Right lobe of liver (tissue), 6 donors: Measurements from ENCODE around the gene PCK2. TPM values are rescaled to one million over a fixed set of nuclear protein-coding genes. Genes with fewer than 3 reads are reported as not detected.

Experiments used
- ATAC-seq, 4 donors: fragments of 200-7000 bp; cut with Tn5 transposase; one replicate each; pipeline ENCODE4 v1.9.1; 2020; ENCODE audit warnings: mild to moderate bottlenecking in 4 of 4, moderate library complexity in 4 of 4
- DNase-seq, 3 donors: peaks; one replicate each; pipeline ENCODE4 v3.0.0-alpha.2; 2020
- H3K27ac ChIP-seq, 3 donors: fragments of 200-600 bp; one replicate each; pipeline ENCODE4 v1.8.0; 2022
- H3K27me3 ChIP-seq, 2 donors: fragments of 200-600 bp; one replicate each; pipeline ENCODE4 v1.8.0; 2022
- H3K36me3 ChIP-seq, 4 donors: fragments of 200-600 bp; sonication (generic) in 1 of 4; one replicate each; pipeline versions ENCODE4 v1.5.1 to v1.8.0; 2017 to 2022; ENCODE audit warnings: control low read depth in 1 of 4
- H3K4me1 ChIP-seq, 4 donors: fragments of 200-600 bp; sonication (generic) in 1 of 4; one replicate each; pipeline versions ENCODE4 v1.5.1 to v1.8.0; 2017 to 2022; ENCODE audit warnings: control low read depth in 1 of 4
- H3K4me3 ChIP-seq, 3 donors: fragments of 200-600 bp; one replicate each; pipeline ENCODE4 v1.8.0; 2022
- H3K9me3 ChIP-seq, 4 donors: fragments of 200-600 bp; sonication (generic) in 1 of 4; one replicate each; pipeline versions ENCODE4 v1.5.1 to v1.8.0; 2017 to 2022; ENCODE audit warnings: control low read depth in 1 of 4
- POLR2A ChIP-seq: fragments of 450-650 bp; IDR thresholded peaks from one replicate; pipeline ENCODE4 v1.6.1; 2017; ENCODE audit warnings: antibody characterized with exemption, mild to moderate bottlenecking
- WGBS: methylation state at CpG from one replicate; pipeline ENCODE4 v1.1.6; 2018; ENCODE audit warnings: low coverage, low lambda C conversion rate; ENCODE audit not compliant: insufficient coverage; ENCODE audit errors: missing lambda C conversion rate; 5-methylcytosine and 5-hydroxymethylcytosine counted together
- intact Hi-C, 2 donors: fragments of 100-400 bp; cut with DNase I; formaldehyde crosslinking; loops; one replicate each; pipeline versions ENCODE4 v1.11.2 to v1.14.1; 2022
- total RNA-seq, 6 experiments: library from RNA; depleted of rRNA in 2 of 6; stranded (reverse); fragments of >200 nt in 2 of 6; fragmentation: NEBNext Ultra II Directional in 3 of 6; extraction: Animal tissue kit (Norgen Biotek cat#: 25700) in 3 of 6; gene quantifications; one replicate each; pipeline versions ENCODE4 v1.1.0 to v1.2.4, GENCODE V29; 2016 to 2023
- TF ChIP-seq, protein P1 (sequence below), 4 donors: fragments of 200-600 bp in 3 of 4; fragments of 450-650 bp in 1 of 4; IDR thresholded peaks; one replicate each; pipeline versions ENCODE4 v1.5.1 to v1.8.0; 2016 to 2022; ENCODE audit warnings: antibody characterized with exemption in 4 of 4, mild to moderate bottlenecking in 2 of 4
- donor health status: DM: no; HTN: yes; CAD: no.
- donor health status: DM: no; HTN: no; CAD: no.
- donor health status: DM: no; HTN: no; CAD: no.
- donor health status: DM: no; HTN: yes; CAD: no.
- donor health status: DM: no; HTN: yes; CAD: no.

The PCK2 gene
- total RNA-seq, 6 experiments from 2014 or later = 124 to 615 (median 240) TPM

DNA sequence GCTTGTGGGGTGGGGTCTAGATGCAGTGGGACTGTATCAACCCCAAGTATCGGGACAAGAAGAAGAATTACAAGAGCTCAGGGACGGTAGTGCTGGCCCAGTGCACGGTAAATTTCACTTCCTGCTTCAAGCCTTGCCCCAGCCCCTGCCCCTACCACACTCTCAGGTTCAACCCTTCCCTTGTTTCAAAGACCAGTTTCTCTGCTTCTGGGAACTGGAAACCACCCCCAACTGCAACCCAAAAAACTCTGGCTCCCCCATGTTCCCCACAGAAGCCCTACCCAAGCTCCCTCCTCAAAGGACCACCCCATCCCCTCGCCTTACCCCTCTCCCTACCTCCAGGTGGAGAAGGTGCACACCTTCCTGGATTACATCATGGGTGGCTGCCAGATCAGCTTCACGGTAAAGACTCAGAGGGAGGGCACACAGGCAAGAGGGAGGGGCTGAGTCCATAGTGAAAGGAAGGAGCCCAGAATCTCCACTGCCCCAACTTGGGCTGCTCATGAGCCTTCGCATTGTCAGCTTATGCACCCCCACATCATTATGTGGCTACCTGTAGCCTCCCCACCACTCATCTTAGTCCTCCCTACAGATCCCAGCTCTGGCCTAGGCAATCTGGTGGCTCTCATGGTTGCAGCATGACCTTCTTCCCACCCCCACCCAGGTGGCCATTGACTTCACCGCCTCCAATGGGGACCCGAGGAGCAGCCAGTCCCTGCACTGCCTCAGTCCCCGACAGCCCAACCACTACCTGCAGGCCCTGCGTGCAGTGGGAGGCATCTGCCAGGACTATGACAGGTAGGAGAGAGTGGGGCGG is 18.4 kb upstream of the PCK2 start:
- peaks cover 0 to 39% (median 20%) of the 10 kb centered on the region in 4 donors for H3K4me1 ChIP-seq
- ATAC-seq = no peak
- 48% methylated on average over 3 of the region's 11 CpGs for WGBS

DNA sequence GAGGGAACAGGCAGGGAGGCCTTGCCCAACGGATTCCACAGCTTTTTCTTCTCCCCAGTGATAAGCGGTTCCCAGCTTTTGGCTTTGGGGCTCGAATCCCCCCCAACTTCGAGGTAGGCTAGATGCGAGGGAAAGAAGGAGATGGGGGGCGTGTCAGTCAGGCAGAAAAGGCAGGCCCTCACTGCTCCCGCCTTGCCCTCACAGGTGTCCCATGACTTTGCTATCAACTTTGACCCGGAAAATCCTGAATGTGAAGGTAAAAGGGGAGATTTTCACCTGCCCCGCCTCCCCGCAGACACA is 17.9 kb upstream of the PCK2 start:
- DNase-seq = no peak
- Histone ChIP-seq H3K9me3 (no peaks in the 10 kb centered on the region), H3K36me3 (no peaks in the 10 kb centered on the region), H3K27ac (no peak overlapping the region), H3K27me3 (no peaks in the 10 kb centered on the region), H3K4me1 (peaks cover 0 to 40% (median 21%) of the 10 kb centered on the region in 4 donors), H3K4me3 (no peak overlapping the region)
- no CpG with 5 or more reads among the region's 10 CpGs for WGBS
- ATAC-seq = no peak
- TF ChIP-seq POLR2A = no peak
- TF ChIP-seq, protein P1, sequence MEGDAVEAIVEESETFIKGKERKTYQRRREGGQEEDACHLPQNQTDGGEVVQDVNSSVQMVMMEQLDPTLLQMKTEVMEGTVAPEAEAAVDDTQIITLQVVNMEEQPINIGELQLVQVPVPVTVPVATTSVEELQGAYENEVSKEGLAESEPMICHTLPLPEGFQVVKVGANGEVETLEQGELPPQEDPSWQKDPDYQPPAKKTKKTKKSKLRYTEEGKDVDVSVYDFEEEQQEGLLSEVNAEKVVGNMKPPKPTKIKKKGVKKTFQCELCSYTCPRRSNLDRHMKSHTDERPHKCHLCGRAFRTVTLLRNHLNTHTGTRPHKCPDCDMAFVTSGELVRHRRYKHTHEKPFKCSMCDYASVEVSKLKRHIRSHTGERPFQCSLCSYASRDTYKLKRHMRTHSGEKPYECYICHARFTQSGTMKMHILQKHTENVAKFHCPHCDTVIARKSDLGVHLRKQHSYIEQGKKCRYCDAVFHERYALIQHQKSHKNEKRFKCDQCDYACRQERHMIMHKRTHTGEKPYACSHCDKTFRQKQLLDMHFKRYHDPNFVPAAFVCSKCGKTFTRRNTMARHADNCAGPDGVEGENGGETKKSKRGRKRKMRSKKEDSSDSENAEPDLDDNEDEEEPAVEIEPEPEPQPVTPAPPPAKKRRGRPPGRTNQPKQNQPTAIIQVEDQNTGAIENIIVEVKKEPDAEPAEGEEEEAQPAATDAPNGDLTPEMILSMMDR (IDR thresholded peaks at IDR 0.05) = no peak
- intact Hi-C loops = no loop called here

More for the DNA sequence above, 18.4 kb upstream of the PCK2 start:
- Histone ChIP-seq H3K4me3 (no peak overlapping the region), H3K36me3 (no peaks in the 10 kb centered on the region), H3K27ac (peak overlapping the region in 2 of 3 donors; percentile 14 to 50), H3K9me3 (no peaks in the 10 kb centered on the region), H3K27me3 (no peaks in the 10 kb centered on the region)
- no peak for DNase-seq
- intact Hi-C loops = no loop called here
- TF ChIP-seq POLR2A = no peak
- TF ChIP-seq, protein P1 (IDR thresholded peaks at IDR 0.05) = no peak

DNA sequence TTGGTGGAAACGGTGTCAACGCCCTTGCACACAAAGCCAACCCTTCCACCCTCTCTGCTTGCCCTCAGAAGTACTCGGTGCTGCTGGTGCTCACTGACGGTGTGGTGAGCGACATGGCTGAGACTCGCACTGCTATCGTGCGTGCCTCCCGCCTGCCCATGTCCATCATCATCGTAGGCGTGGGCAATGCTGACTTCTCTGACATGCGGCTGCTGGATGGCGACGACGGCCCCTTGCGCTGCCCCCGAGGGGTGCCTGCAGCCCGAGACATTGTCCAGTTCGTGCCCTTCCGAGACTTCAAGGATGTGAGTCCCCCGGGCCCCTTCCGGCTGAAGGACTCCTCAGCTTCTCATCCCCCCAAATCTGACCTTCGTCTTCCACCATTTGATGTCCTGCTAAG is 17.0 kb upstream of the PCK2 start:
- Histone ChIP-seq H3K4me3 (no peak overlapping the region), H3K4me1 (peaks cover 0 to 45% (median 21%) of the 10 kb centered on the region in 4 donors), H3K36me3 (no peaks in the 10 kb centered on the region), H3K27me3 (no peaks in the 10 kb centered on the region), H3K27ac (no peak overlapping the region), H3K9me3 (no peaks in the 10 kb centered on the region)
- TF ChIP-seq, protein P1 (IDR thresholded peaks at IDR 0.05) = no peak
- no peak for TF ChIP-seq POLR2A
- 98% methylated on average over 7 of the region's 23 CpGs for WGBS
- ATAC-seq (no peak), DNase-seq (no peak)
- intact Hi-C loops = no loop called here

DNA sequence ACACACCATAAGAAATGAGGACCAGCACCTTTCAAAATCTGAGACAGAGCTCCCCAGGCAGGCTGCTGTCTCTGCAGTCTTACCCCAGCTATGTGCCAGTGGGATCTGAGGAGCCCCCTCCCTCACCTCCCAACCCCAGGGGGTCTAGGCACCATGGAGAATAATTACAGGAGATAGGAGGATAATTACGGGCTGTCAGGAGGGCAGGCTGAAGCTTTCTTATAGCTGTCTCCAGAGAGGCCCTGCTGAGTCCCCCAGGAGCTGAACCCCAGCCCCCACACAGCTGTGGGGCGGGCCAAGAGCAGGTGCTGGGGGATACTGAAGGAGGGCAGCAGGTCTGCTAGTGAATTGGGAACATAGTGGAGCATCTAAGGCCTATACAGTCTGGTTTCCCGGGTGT is 16.0 kb upstream of the PCK2 start:
- Histone ChIP-seq H3K9me3 (no peaks in the 10 kb centered on the region), H3K4me1 (peaks cover 0 to 38% (median 17%) of the 10 kb centered on the region in 4 donors), H3K4me3 (no peak overlapping the region), H3K36me3 (no peaks in the 10 kb centered on the region), H3K27ac (no peak overlapping the region), H3K27me3 (no peaks in the 10 kb centered on the region)
- intact Hi-C loops = no loop called here
- 86% methylated on average over 2 of the region's 3 CpGs for WGBS
- TF ChIP-seq POLR2A = no peak
- TF ChIP-seq, protein P1 (IDR thresholded peaks at IDR 0.05) = no peak
- DNase-seq (no peak), ATAC-seq (no peak)
